Liver (tissue), 3 donors: ENCODE measurements around the gene MAP6.

Source experiments
- HNF4A ChIP-seq, 2 donors: conservative IDR thresholded peaks; 2 replicates each; pipeline ENCODE4 v1.6.1; 2016; ENCODE audit warnings: antibody characterized with exemption in 2 of 2, mild to moderate bottlenecking in 2 of 2
- JUND ChIP-seq, 2 donors: IDR thresholded peaks; 2 replicates each; pipeline ENCODE4 v1.6.1; 2016; ENCODE audit warnings: antibody characterized with exemption in 2 of 2
- TAF1 ChIP-seq: conservative IDR thresholded peaks from 2 replicates; pipeline ENCODE4 v1.6.1; 2016; ENCODE audit warnings: antibody characterized with exemption, mild to moderate bottlenecking
- YY1 ChIP-seq: IDR thresholded peaks from 2 replicates; pipeline ENCODE4 v1.6.1; 2016; ENCODE audit warnings: antibody characterized with exemption, mild to moderate bottlenecking
- TF ChIP-seq, protein P1 (sequence below): fragments of 150-350 bp; IDR thresholded peaks from 2 replicates; pipeline ENCODE4 v1.5.1; 2017; ENCODE audit warnings: improper control_type of control experiment, low read depth, low read length; ENCODE audit not compliant: missing input control
- donor health status: healthy.
- donor health status: healthy.

DNA sequence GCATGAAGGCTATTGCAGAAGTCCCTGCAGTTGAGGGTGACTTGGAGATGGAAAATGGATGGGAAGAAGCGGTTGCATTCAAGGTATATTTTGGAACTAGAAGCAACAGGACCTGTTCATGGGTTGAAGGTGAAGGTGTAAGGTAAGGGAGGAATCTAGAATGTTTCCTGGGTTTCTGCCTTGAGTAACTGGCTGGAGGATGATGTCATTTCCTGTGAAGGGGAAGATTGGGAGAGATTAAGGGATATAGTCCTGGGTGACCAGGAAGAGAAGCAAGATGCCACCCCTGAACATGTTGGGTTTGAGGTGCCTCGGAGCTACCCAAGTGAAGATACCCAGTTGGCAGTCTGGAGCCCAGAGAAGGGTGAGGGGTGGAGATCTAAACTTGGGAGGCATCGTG lies 36.7 kb upstream of the MAP6 start:
- TF ChIP-seq YY1 (no peak), TAF1 (no peak), HNF4A (conservative IDR thresholded peaks at IDR 0.05) (no peak), JUND (IDR thresholded peaks at IDR 0.05) (no peak)
- TF ChIP-seq, protein P1, sequence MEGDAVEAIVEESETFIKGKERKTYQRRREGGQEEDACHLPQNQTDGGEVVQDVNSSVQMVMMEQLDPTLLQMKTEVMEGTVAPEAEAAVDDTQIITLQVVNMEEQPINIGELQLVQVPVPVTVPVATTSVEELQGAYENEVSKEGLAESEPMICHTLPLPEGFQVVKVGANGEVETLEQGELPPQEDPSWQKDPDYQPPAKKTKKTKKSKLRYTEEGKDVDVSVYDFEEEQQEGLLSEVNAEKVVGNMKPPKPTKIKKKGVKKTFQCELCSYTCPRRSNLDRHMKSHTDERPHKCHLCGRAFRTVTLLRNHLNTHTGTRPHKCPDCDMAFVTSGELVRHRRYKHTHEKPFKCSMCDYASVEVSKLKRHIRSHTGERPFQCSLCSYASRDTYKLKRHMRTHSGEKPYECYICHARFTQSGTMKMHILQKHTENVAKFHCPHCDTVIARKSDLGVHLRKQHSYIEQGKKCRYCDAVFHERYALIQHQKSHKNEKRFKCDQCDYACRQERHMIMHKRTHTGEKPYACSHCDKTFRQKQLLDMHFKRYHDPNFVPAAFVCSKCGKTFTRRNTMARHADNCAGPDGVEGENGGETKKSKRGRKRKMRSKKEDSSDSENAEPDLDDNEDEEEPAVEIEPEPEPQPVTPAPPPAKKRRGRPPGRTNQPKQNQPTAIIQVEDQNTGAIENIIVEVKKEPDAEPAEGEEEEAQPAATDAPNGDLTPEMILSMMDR = no peak
